NCI-H226 (cell line): ENCODE results near the gene SMARCAL1.

Experiments used
- DNase-seq: peaks from one replicate; pipeline ENCODE4 v3.0.0-alpha.2; 2015

The SMARCAL1 gene

DNA sequence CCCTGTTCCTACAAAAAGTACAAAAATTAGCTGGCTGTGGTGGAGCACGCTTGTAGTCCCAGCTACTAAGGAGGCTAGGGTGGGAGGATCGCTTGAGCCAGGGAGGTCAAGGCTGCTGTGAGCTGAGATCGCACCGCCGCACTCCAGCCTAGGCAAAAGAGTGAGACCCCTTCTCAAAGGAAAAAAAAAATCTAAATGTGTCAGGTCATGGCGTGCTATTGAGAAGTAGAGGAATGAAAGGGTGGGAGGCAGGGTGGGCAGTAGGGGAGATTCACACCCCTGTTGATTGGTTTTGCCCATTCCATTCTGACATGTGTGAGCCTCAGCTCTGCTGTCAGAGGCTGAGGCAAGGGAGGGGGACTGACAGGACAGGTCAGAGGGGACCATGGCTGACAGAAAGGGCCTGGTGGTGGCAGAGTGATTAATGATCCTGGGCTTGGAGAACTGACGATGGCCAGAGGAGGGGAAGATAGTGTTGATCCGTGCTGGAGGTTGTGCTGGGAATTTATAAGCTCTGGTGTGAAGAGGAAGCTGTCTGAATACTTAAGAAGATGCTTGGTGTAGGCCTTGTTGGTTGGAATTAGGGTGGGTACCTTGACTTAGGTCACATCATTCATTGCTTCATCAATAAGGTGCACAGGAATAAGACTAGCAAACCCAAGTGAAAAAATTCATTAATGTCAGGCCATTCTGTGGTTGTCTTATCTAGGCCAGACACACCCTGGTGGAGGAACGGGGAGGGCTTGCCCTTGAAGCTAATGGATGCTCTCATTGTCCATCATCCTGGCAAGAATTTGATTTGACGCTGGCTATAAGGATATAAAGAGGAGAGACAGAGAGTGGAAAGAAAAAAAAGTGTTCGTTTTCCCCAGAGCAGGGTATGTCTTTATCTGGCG is 19.1 kb upstream of the SMARCAL1 start:
- peak; percentile 8 for DNase-seq

DNA sequence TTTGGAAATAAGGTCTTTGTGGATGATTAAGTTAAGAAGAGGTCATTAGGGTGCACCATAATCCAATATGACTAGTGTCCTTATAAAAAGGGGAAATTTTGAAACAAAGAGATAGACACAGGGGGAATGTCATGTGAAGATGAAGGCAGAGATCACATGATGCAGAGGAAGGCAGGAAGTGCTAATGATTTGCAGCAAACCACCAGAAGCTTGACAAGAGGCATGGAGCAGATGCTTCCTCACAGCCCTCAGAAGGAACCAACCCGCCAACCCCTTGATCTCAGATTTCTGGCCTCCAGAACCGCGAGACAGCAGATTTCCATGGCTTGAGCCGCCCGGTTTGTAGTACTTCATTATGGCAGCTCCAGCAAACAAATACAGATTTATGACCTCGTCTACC is 17.4 kb upstream of the SMARCAL1 start:
- no peak for DNase-seq

DNA sequence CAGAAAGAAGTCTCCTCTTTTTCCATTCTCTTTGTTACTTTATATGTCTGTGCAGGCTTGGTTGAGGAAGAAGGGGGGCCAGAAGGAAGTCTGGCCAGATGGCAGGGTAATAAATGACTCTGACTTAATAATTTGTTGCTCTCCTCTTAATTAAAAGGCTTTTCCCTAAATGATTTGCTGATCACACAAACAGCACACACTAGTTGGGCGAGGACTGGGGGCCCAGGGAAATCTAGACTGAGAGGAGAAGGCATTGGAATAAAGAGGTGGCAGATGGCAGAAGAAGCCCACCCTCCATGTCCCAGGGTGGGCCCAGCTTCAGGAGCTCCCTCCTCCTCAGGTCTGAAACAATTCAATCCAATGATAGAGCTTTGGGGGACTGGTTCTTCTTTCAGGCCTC is 12.7 kb upstream of the SMARCAL1 start:
- DNase-seq = no peak

DNA sequence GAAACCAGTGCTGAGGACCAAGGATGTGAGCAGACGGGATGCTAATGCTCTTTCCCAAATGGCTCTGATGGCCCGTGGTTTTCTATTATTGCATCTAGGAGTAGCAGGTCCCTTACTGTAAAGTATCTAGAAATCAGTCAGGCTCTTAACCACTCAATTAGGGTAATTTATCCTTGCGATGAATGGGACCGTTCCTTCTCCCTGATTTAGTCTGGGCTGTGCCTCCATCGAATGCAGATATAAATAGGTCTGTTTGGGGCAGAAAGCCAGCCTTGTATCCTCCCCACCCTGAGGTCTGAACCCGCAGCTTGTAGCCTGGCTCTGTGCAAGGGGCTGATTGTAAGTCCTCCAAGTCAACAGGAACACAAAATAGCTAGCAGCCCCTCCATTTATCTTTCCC is 9.5 kb upstream of the SMARCAL1 start:
- no peak for DNase-seq

DNA sequence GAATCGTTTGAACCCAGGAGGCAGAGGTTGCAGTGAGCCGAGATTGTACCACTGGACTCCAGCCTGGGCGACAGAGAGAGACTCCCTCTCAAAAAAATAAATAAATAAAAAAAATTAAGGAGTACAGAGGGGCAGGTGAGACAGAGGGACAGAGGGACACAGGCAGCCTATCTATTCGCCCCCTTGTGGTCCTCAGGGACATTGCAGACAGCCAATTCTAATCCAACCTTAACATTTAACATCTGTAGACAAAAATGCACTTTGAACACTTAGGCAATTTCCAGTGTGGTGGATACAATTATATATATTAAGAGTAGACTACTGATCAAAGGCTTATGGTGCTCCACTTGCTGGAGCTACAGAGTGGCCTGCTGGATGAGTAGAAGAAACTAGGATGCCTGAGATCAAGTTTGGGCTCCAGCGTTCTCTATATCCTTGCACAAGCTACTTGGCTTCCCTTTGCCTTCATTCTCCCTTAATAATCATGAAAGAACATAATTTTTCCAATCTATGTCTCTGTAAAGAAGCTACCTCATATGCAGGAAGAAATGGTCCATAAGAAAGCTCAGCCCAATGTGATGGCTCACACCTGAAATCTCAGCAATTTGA is 8.2 kb upstream of the SMARCAL1 start:
- DNase-seq = no peak

DNA sequence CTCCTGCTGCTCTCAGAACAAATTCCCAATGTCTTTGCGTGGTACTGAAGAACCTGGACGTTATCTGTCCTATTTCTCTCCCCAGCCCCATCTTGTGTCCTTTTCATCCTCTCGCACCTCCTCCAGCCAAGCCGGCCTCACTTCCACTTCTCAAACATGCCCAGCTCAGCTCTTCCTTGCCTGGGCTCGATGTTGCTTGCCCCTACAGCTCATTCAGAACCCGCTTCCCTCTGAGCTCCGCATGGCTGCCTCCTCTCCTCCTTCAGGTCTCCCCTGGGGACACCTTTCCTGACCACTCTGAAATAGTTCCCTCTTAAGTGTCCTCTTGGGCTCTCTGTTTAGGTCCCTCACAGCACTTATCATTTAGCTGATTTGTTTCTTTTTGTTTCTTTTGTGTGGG is 6.7 kb upstream of the SMARCAL1 start:
- no peak for DNase-seq

DNA sequence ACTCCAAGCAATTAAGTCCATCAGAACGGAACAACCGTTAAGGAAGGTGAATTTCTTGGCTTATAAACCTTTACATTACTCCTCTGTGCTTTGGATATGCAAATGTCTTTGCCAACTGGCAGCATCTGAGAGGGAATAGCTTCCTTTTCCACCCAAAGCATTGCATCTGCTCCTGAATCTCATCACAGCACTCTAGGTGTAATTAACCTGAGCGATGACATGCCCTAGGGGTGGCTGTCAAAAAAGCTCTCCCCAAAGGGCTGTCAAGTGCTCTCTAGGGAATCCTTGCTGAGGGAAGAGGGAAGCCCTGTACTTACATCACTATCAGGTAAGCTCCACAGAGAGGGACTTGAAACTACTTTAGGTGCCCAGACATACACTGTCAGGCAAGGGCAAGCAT is 5.5 kb upstream of the SMARCAL1 start:
- DNase-seq = no peak

DNA sequence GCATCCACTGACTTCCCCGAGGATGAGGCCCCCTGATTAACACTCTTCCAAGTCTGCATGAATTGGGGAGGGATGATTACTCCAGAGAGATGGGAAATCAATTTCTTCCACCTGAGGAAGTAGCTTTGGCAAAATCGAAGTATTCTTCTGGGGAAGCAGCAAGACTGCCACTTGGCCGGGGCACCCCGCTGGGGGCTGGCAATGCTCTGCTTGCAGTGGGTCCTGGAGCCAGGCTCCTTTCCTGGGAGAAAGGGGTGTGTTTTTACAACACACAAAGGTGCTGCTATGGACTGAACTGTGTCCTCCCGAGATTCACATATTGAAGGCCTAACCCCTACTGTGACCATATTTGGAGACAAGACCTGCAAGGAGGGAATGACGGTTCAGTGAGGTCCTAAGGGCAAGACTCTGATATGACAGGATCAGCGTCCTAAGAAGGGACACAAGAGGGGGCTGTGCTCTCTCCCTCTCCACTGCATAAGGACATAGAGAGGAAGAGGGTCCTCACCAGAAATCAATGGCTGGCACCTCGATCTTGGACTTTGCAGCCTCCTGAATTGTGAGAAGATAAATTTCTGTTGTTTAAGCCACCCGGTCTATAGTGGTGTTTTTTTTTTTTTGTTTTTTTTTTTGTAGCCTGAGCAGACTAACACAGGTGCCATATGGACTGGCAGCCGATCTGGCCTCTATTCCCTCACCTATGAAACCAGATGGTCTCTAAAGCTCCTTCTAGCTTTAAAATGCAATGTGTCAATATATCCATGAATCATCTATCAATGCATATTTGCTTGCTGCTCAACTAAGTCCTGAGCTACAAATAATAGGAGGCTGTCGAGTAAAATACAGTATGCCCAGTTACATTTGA is 3.6 kb upstream of the SMARCAL1 start:
- no peak for DNase-seq

DNA sequence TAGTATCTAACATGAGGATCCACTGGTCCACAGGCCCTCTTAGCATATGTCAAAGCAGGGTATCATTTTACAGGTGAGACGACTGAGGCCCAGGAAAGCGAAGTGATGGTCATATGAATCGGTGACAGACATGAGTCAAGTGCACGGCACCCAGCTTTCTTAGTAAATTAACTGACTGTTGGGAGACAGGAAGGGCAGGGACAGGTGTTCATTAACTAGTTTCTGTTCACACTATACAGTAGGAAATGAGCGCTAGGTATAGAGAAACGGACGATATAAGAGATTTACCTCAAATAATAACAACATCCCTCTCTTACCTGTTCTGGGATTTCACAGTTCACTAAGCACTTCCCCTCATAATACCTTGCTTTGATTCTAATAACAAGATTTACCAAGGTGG is 1.7 kb upstream of the SMARCAL1 start:
- no peak for DNase-seq

DNA sequence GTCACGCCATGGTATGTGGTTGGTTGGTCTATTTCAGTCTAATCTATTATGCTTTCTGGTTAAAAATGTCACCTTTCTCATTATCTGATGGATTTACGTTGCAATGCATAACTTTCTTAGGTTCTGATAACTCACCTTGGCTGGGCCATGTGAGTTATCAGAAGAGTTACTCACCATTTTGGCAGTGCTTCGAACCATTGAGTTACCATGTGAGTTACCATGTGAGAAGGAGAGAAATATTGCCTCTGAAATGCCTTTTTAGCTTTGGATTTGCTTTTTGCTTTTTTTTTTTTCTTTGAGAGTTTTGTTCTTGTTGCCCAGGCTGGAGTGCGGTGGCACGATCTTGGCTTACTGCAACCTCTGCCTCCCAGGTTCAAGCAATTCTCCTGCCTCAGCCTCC is 1.6 kb downstream of the SMARCAL1 start:
- no peak for DNase-seq

DNA sequence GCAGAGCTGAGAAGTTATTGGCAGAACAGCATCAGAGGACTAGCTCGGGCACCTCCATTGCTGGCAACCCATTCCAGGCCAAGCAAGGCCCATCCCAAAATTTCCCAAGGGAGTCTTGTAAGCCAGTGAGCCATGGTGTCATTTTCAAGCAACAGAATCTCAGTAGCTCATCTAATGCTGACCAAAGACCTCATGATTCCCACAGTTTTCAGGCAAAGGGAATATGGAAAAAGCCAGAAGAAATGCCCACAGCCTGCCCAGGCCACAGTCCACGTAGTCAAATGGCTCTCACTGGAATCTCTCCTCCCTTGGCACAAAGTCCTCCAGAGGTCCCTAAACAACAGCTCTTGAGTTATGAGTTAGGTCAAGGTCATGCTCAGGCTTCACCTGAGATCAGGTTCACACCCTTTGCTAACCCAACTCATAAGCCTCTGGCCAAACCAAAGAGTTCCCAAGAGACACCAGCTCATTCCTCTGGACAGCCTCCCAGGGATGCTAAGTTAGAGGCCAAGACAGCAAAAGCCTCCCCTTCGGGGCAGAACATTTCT is 2.6 kb downstream of the SMARCAL1 start:
- DNase-seq = no peak

DNA sequence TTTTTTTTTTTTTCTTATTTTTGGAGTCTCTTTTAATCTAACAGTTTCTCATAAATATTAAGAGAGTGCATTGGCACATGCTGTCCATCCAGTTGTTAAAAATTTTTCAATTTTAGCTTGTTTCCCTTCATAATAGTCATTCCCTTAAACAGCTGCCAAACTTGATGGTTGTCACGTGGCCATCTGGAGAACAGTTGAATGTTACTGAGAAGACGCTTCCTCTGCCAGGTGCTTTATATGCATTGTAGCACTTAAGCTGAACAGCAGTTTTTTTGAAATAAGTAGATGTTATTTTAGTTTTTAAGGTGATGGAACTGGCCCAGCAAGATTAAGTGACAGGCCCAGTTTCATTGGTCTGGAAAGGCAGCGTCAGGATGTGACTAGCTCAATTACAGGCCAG is 3.3 kb downstream of the SMARCAL1 start:
- no peak for DNase-seq

DNA sequence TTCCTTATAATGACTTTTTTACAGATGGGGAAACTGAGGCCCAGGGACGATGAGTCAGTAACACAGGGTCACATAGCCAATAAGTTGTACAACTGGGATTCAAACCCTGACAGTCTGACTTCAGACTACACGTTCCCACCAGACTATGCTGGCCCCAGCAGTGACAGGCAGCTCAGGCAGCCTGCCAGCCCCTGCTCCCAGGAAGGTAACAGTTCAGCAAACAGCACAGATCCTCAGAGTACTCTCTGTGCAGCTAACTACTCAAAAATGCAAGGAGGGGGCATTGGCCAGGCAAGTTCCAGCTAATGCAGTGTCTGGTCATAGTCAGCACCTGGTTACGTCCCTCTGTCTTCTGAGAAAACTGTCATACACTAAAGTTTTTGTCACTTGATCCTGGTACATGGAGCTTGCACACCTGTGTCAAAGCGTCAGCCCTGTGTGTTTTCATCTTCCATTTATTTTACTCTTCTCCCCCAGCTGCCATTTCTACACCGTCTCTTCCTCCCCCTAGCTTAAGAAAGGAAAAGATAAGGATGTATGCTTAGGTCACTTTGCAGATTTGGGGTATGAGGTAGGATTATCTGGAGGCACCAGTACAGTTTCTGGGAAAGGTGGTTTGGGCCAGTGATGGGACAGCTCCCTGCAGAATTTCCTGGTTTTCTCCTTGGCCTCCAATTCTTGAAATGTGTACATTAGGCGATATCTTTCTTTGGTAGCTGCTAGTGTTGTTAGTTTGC is 4.5 kb downstream of the SMARCAL1 start:
- no peak for DNase-seq

DNA sequence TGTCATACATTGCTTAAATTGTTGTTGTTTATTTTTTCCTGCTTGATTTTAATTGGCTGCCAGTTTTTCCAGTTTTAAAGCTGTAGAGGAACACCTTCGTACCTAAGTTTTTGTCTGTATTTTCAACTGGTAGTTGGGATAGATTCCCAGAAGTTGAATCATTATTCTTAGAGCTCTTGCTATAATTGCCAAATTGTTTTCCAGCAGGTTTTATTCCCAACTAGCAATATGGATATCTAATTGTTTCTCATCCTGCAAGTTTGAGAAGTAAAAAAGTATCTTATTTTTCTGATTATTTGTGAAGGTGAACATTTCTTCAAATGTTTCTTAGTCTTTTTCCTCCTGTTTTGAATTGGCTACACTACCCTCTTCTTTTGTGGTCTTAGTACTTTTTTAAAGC is 6.7 kb downstream of the SMARCAL1 start:
- DNase-seq = no peak

DNA sequence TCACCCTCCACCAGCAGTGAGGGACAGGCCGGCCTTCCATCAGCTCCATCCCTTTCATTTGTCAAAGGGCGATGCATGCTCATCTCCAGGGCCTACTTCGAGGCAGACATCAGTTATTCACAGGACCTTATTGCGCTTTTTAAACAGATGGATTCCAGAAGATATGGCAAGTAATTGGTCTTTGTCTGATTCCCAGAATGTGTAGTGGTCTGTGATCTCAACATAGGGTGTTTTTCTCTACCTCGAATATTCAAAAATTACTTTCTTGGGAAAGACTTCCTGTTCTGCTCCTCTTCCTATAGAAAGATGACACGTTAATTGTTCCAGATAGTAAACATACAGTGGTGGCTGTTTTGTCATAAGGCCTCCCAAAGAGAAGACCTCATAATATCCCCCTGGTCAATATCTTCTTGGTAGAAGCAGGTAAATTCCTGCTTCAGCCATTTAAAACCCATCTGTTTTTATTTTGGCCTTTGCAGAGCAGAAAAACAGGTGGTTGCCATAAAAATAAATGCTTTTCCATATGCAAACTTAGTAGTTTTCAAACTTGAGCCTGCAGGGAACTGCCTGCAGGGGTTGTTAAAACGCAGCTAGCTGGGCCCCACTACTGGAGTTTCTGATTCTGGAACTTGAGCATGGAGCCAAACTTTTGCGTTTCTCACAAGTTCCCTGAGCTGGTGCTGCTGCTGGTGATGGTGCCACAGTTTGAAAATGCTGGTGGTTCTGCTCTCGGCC is 8.2 kb downstream of the SMARCAL1 start:
- DNase-seq = no peak

DNA sequence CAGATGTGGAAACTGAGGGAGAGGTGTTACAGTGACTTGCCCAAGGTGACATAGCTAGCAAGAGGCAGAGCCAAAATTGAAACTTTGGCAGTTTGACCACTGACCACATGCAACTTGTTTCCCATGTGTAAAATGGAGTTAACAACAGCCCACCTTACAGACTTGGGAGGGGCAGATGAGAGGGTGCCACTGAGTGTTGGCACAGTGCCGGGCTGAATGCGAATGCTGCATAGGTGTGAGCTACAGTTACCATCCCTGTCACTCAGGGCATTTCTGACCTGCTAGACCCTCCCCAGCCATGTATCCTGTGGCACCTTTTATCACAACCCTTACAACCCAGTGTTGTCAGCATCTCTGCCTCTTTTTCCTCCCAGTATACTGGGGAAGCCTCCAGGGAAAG is 10.8 kb downstream of the SMARCAL1 start:
- DNase-seq = no peak

DNA sequence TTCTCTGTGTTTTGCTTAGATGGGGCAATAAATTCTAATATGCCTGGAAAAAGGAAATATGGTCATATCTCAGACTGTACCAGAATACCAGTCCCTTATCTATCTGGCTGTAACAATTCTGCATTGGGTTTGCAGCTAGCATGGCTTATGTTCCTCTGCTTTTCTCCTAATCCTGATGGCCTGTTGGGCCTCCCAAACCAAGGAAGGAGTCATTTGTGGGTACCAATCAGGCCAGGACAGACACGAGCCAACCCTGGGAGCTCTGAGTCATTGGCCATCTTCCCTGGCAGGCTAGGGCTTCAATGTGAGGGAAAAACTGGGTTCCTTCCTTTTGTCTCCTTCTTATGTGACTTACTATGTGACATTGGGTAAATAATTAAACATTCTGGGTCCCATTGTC is 12.0 kb downstream of the SMARCAL1 start:
- no peak for DNase-seq

DNA sequence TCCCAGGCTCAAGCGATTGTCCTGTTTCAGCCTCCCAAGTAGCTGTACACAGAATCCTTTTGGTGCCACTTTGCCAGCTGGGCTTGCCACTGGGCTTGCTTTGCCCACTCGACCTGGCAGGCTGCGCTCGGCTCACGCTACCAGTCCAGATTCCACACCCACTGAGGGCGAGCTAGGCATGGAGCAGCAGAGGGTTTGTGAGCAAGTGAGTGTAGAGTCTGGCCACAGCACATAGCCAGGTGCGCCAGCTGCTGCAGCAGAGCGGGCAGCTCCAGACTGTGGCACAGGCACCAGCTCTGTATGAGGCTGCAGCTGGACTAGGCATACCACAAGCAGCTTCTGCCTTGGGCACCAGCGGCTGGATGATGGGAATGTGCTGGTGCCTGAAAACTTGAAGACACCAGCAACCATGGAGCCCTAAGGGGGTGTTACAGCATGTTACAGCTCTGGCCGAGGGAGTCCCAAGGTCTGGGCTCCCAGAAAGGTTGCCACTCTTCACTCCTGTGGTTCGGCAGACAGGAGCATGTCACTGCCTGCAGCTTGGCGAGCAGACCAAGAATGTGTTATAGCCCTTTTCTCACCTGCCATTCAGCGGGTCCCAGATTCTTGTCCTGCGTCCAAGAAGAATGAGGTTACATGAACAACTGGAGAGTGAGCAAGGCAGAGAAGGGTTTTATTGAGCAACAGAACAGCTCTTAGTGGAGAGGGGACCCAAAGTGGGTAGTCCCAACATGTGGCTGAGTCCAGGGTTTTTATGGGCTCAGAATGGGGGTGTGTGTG is 12.9 kb downstream of the SMARCAL1 start:
- no peak for DNase-seq

DNA sequence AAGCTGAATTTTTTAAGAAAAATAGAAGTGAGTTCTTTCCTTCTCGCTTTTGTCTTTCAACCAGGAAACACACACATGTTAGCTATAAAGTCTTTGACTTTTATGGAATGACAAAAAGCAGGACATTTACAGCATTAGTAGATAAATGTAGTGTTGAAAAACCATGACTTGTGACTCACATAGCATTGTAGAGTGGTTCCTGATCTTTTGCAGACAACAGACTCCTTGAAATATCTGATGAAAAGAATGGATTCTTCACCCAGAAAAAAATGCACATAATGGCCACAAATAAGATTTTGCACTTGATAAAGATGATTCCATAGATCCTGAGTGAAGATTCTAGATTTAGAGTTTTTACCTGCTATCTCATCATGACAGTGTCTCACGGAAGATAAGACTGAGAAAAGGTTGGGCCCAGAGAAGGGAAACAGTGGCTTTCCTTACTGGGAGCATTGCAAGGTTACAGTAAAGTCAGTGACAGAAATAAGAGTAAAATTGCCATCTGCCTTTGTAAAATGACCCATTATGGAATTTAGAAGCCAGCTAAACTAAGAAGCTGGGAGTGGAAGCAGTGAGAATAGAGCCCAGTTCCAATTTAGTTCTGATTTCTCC is 14.0 kb downstream of the SMARCAL1 start:
- no peak for DNase-seq

DNA sequence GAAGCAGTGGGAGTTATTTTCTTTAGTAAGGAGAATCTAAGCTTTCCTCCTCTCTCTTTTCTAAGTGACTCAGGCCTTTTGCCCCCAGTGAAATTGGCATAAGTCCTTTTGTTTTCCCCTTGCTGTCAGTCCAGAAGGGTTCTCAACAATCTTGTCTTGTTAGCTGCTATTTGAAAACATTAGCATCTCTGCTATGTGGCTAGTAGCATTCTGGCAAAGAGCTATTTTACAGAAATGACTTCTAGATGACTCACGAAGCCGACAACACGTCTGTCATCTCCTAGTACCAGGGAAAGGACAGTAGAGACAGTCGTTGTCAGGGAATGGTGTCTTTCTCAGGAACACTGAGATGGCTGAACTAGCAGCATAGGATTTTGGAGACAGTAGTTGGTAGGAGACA is 14.7 kb downstream of the SMARCAL1 start:
- no peak for DNase-seq
